Measurements from ENCODE around the gene DCC. TPM values are rescaled to one million over a fixed set of nuclear protein-coding genes. Genes with fewer than 3 reads are reported as not detected.
A peak's percentile ranks its signal among the peaks of the same experiment; 100 is the strongest.

Gene DCC
- total RNA-seq, 6 donors from 2014 or later, result 0.33 to 3.5 (median 1.0) TPM

GRCh38 chr18:52845036-52845435, 505.0 kb downstream of the DCC start:
- ATAC-seq (ENCODE audit: low FRiP score in 2 of 2), result no peak
- Histone ChIP-seq H3K27me3 (no peaks in the 10 kb centered on the region), H3K36me3 (no peaks in the 10 kb centered on the region), H3K9me3 (no peaks in the 10 kb centered on the region), H3K4me1 (no peaks in the 10 kb centered on the region), H3K4me3 (no peak overlapping the region), H3K27ac (no peak overlapping the region)
- DNase-seq, result no peak
- WGBS, 2 donors, result 84 to 85% methylated on average over 2 of the region's 2 CpGs
- TF ChIP-seq POLR2A (IDR thresholded peaks at IDR 0.05), result no peak
- no peak for TF ChIP-seq CTCF (IDR thresholded peaks at IDR 0.05)
- no peak for TF ChIP-seq POLR2AphosphoS5 (IDR thresholded peaks at IDR 0.05)
- TF ChIP-seq EP300 (IDR thresholded peaks at IDR 0.05), result no peak

GRCh38 chr18:52850031-52850560, 510.1 kb downstream of the DCC start:
- ATAC-seq (ENCODE audit: low FRiP score in 2 of 2) (no peak), DNase-seq (no peak)
- Histone ChIP-seq H3K36me3 (no peaks in the 10 kb centered on the region), H3K4me3 (no peak overlapping the region), H3K27ac (no peak overlapping the region), H3K9me3 (no peaks in the 10 kb centered on the region), H3K4me1 (no peaks in the 10 kb centered on the region), H3K27me3 (no peaks in the 10 kb centered on the region)
- TF ChIP-seq EP300 (IDR thresholded peaks at IDR 0.05) (no peak), CTCF (IDR thresholded peaks at IDR 0.05) (no peak), POLR2A (IDR thresholded peaks at IDR 0.05) (no peak), POLR2AphosphoS5 (IDR thresholded peaks at IDR 0.05) (no peak)
- 55 to 58% methylated on average over 6 of the region's 6 CpGs for WGBS, 2 donors

- Histone ChIP-seq H3K9me3 (no peaks in the 10 kb centered on the region), H3K4me1 (no peaks in the 10 kb centered on the region), H3K27me3 (no peaks in the 10 kb centered on the region), H3K27ac (no peak overlapping the region), H3K4me3 (no peak overlapping the region), H3K36me3 (no peaks in the 10 kb centered on the region)
- TF ChIP-seq POLR2AphosphoS5 (IDR thresholded peaks at IDR 0.05) (no peak), CTCF (IDR thresholded peaks at IDR 0.05) (no peak), EP300 (IDR thresholded peaks at IDR 0.05) (no peak), POLR2A (IDR thresholded peaks at IDR 0.05) (no peak)
- WGBS, 2 donors, result 83 to 91% methylated on average over 3 of the region's 3 CpGs
- no peak for DNase-seq
- no peak for ATAC-seq (ENCODE audit: low FRiP score in 2 of 2)
These were observed 521.6 kb downstream of the DCC start for GRCh38 chr18:52861558-52861957.

- H3K4me3 ChIP-seq, result no peak overlapping the region
- TF ChIP-seq CTCF (IDR thresholded peaks at IDR 0.05) (no peak), EP300 (IDR thresholded peaks at IDR 0.05) (no peak), POLR2AphosphoS5 (IDR thresholded peaks at IDR 0.05) (no peak), POLR2A (IDR thresholded peaks at IDR 0.05) (no peak)
- ATAC-seq (ENCODE audit: low FRiP score in 2 of 2) (peak; percentile 29 to 59), DNase-seq (peak in 1 of 2 donors; percentile 52)
- H3K27me3 ChIP-seq, result no peaks in the 10 kb centered on the region
- H3K4me1 ChIP-seq, result no peaks in the 10 kb centered on the region
- H3K27ac ChIP-seq, result no peak overlapping the region
- no peaks in the 10 kb centered on the region for H3K36me3 ChIP-seq
- H3K9me3 ChIP-seq, result no peaks in the 10 kb centered on the region
- 92 to 93% methylated on average over 3 to 9 of the region's 9 CpGs for WGBS, 2 donors
These were observed 529.4 kb downstream of the DCC start for GRCh38 chr18:52869349-52869923.

Data from upper lobe of left lung (tissue), 6 donors.